SK-N-SH treated with all-trans-retinoic acid at 6 μM for 48 hours (cell line): Measurements from ENCODE around the gene PTPRG.

Source experiments
- ARNTL ChIP-seq: fragments of 450-650 bp; formaldehyde crosslinking; IDR thresholded peaks from 2 replicates; pipeline ENCODE4 v1.5.0; 2020; ENCODE audit warnings: low read depth, mild to moderate bottlenecking, moderate library complexity, borderline replicate concordance
- BACH2 ChIP-seq: fragments of 250-450 bp; sonication (Bioruptor Pico); IDR thresholded peaks from 2 replicates; pipeline ENCODE4 v1.9.0; 2021; ENCODE audit warnings: mild to moderate bottlenecking, borderline replicate concordance
- CREB5 ChIP-seq: fragments of 250-450 bp; sonication (Bioruptor Pico); IDR thresholded peaks from 2 replicates; pipeline ENCODE4 v1.5.1; 2020; ENCODE audit warnings: low read depth, mild to moderate bottlenecking, moderate library complexity
- CSRNP3 ChIP-seq: fragments of 250-450 bp; sonication (Bioruptor Pico); IDR thresholded peaks from 2 replicates; pipeline ENCODE4 v1.5.1; 2021; ENCODE audit warnings: mild to moderate bottlenecking, moderate library complexity
- ESRRG ChIP-seq: fragments of 250-450 bp; sonication (Bioruptor Pico); IDR thresholded peaks from 2 replicates; pipeline ENCODE4 v1.6.1; 2021; ENCODE audit warnings: mild to moderate bottlenecking
- PATZ1 ChIP-seq: fragments of 250-450 bp; sonication (Bioruptor Pico); IDR thresholded peaks from 2 replicates; pipeline ENCODE4 v1.8.0; 2020; ENCODE audit warnings: mild to moderate bottlenecking, moderate library complexity, borderline replicate concordance
- RARB ChIP-seq: fragments of 250-450 bp; sonication (Bioruptor Pico); IDR thresholded peaks from 2 replicates; pipeline ENCODE4 v1.8.0; 2021; ENCODE audit warnings: mild to moderate bottlenecking, moderate library complexity
- TOX ChIP-seq: fragments of 250-450 bp; sonication (Bioruptor Pico); IDR thresholded peaks from 2 replicates; pipeline ENCODE4 v1.8.0; 2021; ENCODE audit warnings: mild to moderate bottlenecking, moderate library complexity, borderline replicate concordance
- ZFP3 ChIP-seq: fragments of 250-450 bp; sonication (Bioruptor Pico); IDR thresholded peaks from 2 replicates; pipeline ENCODE4 v1.5.0; 2020; ENCODE audit warnings: mild to moderate bottlenecking, moderate library complexity
- ZFP30 ChIP-seq: fragments of 450-650 bp; formaldehyde crosslinking; IDR thresholded peaks from 2 replicates; pipeline ENCODE4 v1.5.0; 2022; ENCODE audit warnings: mild to moderate bottlenecking, moderate library complexity
- ZNF565 ChIP-seq: fragments of 450-650 bp; formaldehyde crosslinking; conservative IDR thresholded peaks from 2 replicates; pipeline ENCODE4 v1.5.0; 2020; ENCODE audit warnings: low read depth, mild to moderate bottlenecking, moderate library complexity
- ZNF70 ChIP-seq: fragments of 450-650 bp; formaldehyde crosslinking; IDR thresholded peaks from 2 replicates; pipeline ENCODE4 v1.5.0; 2020; ENCODE audit warnings: mild to moderate bottlenecking, moderate library complexity

GRCh38 chr3:61991706-61992105 is 430.3 kb downstream of the PTPRG start:
- TF ChIP-seq RARB (CRISPR knock-in tag) (no peak), ESRRG (CRISPR knock-in tag) (no peak), ZNF565 (CRISPR knock-in tag) (no peak), ZFP3 (no peak), ARNTL (CRISPR knock-in tag) (no peak), BACH2 (no peak), PATZ1 (no peak), CREB5 (CRISPR knock-in tag) (no peak), TOX (CRISPR knock-in tag) (no peak), ZFP30 (CRISPR knock-in tag) (no peak), CSRNP3 (CRISPR knock-in tag) (no peak), ZNF70 (CRISPR knock-in tag) (no peak)
